GM18907 (cell line): Measurements from ENCODE around the gene SH3RF3.

Experiments
- ATAC-seq: cut with Tn5 transposase; IDR thresholded peaks from one replicate; pipeline ENCODE4 v1.9.1; 2021; ENCODE audit warnings: mild to moderate bottlenecking, moderate library complexity; ENCODE audit not compliant: unreplicated experiment

SH3RF3 gene

GRCh38 chr2:109197491-109198418 lies 68.8 kb downstream of the SH3RF3 start:
- no peak for ATAC-seq

- no peak for ATAC-seq
These were observed 70.8 kb downstream of the SH3RF3 start for GRCh38 chr2:109199790-109200189.

- no peak for ATAC-seq
These were observed 71.8 kb downstream of the SH3RF3 start for GRCh38 chr2:109200616-109201464.

DNA sequence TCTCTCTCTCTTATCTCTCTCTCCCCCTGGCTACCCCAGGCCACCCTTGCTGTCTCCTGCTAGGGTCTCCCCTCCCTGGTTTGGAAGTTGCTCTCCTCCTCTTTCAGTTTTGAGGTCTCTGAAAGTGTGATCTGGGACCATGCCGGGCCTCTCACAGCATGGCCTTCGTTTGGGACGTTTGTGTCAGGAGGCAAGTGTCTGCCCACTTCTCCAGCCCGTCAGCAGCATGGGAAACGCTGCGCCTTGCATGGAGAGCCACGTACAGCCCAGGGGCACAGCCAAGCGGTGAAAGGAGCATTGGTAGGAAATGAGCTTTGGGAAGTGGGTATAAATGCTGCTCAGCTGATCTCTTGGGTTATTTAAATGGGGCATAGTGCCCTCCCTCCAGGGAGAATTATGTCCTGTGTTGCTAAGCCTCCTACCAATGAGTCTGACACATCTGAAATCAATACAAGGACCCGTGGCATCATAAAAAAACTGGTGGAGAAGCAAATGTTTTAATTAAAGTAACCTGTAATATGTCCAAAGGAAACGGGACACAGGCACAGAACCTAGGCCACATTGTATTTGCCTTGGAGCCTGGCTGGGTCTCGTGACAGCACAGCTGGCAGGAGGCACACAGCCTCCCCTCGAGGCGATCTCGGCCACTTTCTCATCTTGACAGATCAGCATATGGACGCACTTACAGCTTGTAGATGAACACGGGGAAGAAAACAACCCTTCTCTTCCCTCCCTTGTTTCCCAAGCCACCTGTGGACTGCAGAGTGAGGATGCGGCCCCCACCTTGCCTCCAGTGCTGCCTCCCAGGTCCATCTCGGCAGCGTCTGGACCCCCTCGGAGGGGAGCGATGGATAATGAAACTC lies 72.7 kb downstream of the SH3RF3 start:
- ATAC-seq: no peak

DNA sequence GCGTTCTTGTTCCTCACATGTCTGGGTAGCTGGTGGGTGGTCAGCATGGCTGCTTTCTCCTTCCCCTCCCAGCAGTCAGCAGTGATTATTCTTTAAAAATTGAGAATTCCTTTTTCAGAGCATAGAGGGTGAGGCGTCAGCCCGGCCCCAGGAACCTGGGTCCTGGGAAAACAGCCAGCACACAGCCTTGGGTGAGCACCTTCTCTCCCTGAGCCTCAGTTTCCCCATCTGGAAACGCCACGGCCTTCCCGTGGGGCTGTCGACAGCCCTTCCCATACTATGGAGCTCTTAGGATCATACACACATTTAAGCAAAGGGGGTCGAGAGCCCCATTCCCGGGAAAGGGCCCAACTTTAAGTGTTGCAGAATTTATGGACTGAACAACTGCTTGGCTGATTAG lies 73.5 kb downstream of the SH3RF3 start:
- ATAC-seq: no peak

GRCh38 chr2:109203246-109204011 lies 74.4 kb downstream of the SH3RF3 start:
- no peak for ATAC-seq

GRCh38 chr2:109204412-109204811 lies 75.4 kb downstream of the SH3RF3 start:
- no peak for ATAC-seq

DNA sequence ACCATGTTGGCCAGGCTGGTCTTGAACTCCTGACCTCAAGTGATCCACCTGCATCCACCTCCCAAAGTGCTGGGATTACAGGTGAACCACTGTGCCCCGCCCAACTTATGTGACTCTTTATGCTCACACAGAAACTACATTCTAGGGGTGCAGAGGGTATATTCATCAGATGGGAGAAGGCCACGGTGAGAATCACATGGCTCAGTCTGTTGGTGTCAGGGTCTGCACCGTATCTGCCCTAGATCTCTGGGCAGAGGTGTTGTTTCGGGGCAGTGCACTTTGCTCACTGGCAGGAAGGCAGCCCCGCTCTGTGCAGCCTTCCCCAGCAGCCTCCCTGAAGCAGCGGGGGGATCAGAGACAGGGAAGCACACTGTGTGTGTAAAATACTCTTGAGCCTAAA lies 76.4 kb downstream of the SH3RF3 start:
- no peak for ATAC-seq

- no peak for ATAC-seq
These were observed 77.7 kb downstream of the SH3RF3 start for GRCh38 chr2:109206569-109207146.

- no peak for ATAC-seq
These were observed 78.2 kb downstream of the SH3RF3 start for GRCh38 chr2:109207176-109207575.

- ATAC-seq: no peak
These were observed 79.3 kb downstream of the SH3RF3 start for GRCh38 chr2:109208071-109208950.

DNA sequence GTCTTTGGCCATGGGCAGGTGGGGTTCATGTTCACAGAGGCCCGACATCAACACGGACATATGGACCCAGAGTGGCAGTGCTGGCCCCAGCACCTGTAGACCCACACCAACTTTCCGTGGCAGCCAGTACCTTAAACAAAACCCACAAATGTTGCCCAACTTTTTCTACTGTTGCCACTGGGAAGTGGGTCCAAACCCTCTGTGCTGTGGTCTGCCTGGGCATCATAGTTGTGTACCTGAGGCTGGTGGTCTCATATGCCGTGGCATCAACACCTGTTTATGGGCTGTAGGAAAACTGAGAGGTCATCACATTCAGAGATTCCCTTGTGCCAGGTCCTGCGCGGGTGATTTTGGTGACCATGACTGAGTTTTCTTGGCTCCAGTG lies 79.9 kb downstream of the SH3RF3 start:
- ATAC-seq: no peak

DNA sequence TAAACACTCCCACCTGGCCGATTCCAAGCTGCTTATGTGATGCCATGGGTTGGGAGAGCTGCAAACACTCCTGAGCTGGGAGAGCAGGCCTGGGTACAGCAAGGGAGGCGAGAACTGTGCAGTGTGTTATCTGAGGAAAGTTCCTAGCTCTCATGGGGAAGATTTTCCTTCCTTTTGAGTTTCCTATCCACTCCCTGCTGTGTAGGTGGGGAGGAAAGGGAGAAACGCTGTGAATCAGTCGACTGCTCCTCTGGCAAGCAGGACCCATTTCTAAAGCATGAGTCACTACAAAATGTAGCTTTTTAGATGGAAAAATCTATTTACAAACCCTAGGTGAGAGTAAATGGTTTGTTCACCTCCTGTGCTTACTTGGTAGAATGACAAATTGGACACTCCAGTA lies 80.4 kb downstream of the SH3RF3 start:
- ATAC-seq: no peak

- no peak for ATAC-seq
These were observed 80.9 kb downstream of the SH3RF3 start for GRCh38 chr2:109209941-109210340.

- no peak for ATAC-seq
These were observed 81.6 kb downstream of the SH3RF3 start for GRCh38 chr2:109210431-109211200.

GRCh38 chr2:109211315-109211714 lies 82.3 kb downstream of the SH3RF3 start:
- ATAC-seq: no peak

- ATAC-seq: no peak
These were observed 84.0 kb downstream of the SH3RF3 start for GRCh38 chr2:109212836-109213563.
